GM21447 (cell line): ENCODE measurements around the gene ZNF12.

Source experiments
- ATAC-seq: cut with Tn5 transposase; IDR thresholded peaks from one replicate; pipeline ENCODE4 v1.9.1; 2021; ENCODE audit not compliant: unreplicated experiment

ZNF12 gene

DNA sequence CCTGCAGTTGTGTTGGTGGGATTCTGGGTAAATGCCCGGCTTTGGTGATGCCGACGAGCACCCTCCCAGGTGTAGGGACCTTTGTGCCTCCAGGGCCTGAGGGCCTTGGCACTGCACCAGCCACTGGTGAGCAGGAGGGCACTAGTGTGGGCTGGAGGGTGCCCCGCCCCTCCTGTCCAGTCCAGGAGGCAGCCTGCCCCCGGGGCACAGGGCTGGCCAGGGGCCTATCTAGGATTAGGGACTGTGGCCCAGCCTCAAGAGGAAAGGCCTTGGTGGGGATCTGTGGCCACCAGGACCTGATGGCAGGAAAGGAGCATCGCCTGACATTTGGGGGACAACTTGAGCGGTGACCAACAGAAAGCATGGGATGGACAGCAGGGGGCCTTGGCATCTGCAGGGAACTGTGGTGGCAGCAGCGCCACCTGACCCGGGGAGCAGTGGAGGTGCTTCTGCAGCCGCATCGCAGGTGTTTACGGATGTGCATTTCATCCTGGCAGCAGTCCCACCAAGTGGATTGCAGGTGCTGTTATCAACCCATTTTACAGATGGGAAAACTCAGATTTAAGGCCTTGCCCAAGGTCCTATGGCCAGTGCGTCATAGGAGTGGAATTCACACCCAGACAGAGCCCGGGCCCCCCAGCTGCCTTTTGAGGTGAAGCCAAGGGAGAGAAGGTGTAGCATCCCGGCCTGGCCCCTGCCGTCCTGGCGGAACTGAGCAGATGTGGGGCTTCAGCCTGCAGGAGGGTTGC is 58.5 kb downstream of the ZNF12 start:
- no peak for ATAC-seq

- no peak for ATAC-seq
Observed at GRCh38 chr7:6647541-6647940, 59.2 kb downstream of the ZNF12 start.

- ATAC-seq: no peak
Observed at GRCh38 chr7:6647080-6647479, 59.7 kb downstream of the ZNF12 start.

- ATAC-seq: no peak
Observed at GRCh38 chr7:6646465-6646864, 60.3 kb downstream of the ZNF12 start.

DNA sequence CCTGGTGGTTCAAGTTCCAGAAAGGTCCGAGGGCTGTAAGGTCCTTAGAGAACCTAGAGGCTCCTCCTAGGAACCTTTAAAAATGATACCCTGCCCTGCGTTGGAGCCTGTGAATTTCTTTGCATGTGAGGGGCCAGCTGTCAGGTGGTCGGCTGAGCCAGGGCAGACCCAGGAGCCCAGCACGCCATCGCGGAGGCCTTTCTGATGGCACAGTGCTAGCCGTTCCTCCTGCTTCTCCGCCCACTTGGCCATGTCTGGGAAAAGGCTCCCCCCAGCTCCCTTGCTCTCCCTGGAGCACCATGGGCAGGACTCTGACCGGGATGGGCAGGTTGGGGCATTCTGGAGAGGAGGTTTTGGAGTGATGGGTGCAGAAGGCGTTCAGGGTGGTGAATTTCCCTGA is 62.0 kb downstream of the ZNF12 start:
- ATAC-seq: no peak

GRCh38 chr7:6643915-6644625 is 62.7 kb downstream of the ZNF12 start:
- ATAC-seq: no peak

DNA sequence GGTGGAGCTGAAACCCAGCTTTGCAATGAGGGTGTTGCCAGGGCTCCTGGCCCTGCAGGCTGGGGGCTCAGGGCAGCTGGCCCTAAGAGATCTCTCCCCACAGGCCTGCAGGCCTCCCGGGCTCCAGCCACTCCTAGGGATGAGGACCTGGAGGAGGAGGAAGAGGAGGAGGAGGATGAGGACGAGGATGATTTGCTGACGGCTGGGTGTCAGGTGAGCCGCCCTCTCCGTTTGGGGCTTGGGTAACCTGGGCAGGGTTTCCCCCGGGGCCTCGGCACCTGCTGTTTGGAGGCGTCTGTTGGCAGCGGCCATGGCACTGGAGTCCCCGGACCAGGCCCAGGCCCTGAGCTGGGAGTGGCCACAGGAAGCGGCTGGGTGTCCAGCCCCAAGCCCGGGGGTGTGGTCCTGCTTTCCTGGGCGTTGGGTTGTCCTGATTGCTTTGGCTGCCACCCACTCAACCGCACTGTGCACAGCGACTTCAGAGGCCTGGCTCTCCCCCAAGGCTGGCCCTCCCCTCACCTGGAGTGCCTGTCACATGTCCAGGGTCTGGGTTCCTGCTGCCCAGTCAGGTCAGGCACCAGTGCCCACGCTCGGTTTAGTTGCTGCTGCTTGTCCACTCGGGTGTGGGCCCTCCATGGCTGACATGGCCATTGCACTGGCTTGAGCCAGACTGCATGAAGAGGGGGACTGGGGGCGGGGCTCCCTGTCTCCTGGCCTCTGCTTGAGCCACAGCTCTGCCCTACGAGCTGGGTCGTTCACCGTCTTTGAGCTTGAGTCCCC is 63.7 kb downstream of the ZNF12 start:
- no peak for ATAC-seq

DNA sequence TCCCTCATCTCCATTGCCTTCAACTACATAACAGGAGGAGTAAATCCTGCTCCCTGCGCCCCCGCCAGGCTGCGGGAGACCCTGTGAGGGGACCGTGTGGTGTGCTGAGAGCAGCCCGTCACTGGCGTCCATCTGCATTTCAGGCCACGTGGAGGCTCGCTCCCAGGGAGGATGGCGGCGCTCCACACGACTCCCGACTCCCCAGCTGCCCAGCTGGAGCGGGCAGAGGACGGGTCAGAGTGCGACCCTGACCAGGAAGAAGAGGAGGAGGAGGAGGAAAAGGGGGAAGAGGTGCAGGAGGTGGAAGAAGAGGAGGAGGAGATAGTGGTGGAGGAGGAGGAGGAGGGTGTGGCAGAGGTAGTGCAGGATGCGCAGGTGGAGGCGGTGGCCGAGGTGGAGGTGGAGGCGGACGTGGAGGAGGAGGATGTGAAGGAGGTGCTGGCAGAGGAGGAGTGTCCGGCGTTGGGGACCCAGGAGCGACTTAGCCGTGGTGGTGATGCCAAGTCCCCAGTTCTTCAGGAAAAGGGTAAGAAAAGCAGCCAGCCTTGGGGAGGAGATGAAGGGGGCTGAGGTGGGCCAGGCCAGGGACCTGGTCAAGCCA is 64.4 kb downstream of the ZNF12 start:
- no peak for ATAC-seq

DNA sequence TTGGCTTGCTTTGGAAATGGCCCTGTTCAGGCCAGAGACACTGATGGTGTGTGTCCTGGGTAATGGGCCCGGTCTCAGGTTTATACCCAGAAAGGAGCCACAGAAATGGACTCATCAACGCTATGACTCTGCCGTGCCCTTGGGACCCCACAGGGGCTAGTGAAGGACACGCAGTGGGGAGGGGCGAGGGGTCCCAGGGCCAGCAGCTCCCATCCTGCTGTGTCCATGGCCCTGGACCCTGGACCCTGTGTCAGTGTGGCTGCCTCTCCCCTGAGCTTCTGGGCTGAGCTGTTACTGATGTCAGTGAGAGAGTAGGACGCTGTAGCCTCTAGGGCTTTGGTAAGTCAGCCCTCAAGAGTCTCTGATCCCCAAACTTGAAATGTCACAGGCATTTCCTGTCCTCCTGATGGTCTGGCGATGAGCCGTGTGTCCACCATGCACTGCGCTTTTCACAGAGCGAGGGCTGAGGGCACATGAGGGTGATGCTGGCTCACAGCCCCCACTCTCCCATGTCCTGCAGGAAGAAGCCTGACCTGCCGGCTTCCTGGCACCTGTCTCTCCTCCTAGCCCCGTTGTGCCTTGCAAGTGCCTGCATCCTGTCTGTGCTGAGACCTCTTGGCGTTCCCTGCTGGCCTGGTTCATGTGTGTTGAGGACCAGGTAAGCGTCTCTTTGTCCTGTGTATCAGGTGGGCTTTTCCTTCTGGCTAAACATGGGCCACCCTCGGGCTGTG is 65.3 kb downstream of the ZNF12 start:
- ATAC-seq: no peak

GRCh38 chr7:6640246-6640721 is 66.5 kb downstream of the ZNF12 start:
- ATAC-seq: no peak

GRCh38 chr7:6639627-6640026 is 67.1 kb downstream of the ZNF12 start:
- ATAC-seq: no peak

DNA sequence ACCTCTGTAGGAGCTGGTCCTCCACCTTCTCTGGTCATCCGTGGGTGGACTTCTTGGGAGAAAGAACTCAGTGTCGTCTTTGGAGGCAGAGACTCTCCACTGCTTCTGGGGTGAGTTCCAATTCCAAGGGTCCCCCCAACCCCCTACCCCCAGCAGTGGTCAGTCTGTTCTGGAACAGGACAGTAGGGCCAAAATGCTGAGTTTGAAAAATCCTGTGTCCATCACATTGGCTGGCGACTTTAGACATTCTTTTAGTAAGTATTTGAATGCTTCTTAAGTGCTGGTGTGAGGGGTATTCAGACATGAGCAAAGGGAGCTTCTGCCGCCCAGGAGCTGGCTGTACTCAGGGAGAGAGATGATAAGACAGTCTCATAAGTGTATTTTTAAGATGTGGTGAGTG is 67.7 kb downstream of the ZNF12 start:
- no peak for ATAC-seq
